Activated CD8-positive, alpha-beta memory T cell treated with anti-CD3 and anti-CD28 coated beads for 4 hours (primary cell): ENCODE measurements around the gene CYS1.
"Not testable (repeated sequence)": the region's sequence is repeated elsewhere in the genome, so short reads cannot be mapped to it uniquely, and the experiment has no call there.

Experiments
- DNase-seq, 2 donors: peaks; one replicate each; pipeline ENCODE4 v3.0.0-alpha.2; 2020; ENCODE audit warnings: low read depth in 2 of 2

CYS1 gene

DNA sequence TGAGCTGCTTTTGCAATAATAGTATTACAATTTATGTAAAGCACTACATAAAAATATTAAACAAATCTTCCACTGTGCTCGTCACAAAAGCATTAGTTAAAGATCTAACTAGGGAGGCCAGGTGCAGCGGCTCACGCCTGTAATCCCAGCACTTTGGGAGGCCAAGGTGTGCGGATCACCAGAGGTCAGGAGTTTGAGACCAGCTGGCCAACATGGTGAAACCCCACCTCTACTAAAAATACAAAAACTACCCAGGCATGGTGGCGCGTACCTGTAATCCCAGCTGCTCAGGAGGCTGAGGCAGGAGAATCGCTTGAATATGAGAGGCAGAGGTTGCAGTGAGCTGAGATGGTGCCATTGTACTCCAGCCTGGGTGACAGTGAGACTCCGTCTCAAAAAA lies 49.4 kb downstream of the CYS1 start:
- not testable (repeated sequence) for DNase-seq

DNA sequence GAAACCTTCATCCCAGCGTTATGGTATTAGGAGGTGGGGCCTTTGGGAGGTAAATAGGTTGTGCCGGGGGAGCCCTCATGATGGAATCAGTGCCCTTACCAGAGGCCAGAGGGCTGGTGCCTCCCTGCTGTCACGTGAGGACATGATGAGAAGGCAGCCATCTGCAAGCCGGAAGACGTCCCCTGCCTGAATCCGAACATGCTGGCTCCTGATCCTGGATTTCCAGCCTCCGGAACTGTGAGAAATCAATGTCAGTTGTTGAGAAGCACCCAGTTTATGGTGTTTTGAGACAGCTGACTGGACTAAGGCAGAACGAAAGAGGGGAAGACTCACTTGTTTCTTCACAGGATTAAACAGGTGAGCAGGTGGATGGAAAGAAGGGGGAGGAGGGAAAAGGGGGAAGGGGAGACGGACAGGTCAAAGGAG lies 49.9 kb downstream of the CYS1 start:
- DNase-seq, result no peak

DNA sequence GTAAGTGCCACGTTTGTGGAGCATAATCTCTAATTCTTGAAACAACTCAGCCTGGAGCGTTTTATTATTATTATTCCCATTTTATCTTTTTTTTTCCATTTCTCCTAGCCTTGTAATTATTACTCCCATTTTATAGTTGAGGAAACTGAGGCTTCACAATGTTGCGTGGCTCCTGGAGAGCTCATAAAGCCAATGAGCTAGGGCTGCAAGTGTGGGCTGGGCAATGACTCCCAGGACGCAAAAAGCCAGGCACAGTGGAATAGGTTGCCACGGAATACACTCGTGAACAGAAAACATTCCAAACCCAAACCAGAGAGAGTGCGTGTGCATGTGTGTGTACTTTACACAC lies 50.4 kb downstream of the CYS1 start:
- DNase-seq, result no peak

DNA sequence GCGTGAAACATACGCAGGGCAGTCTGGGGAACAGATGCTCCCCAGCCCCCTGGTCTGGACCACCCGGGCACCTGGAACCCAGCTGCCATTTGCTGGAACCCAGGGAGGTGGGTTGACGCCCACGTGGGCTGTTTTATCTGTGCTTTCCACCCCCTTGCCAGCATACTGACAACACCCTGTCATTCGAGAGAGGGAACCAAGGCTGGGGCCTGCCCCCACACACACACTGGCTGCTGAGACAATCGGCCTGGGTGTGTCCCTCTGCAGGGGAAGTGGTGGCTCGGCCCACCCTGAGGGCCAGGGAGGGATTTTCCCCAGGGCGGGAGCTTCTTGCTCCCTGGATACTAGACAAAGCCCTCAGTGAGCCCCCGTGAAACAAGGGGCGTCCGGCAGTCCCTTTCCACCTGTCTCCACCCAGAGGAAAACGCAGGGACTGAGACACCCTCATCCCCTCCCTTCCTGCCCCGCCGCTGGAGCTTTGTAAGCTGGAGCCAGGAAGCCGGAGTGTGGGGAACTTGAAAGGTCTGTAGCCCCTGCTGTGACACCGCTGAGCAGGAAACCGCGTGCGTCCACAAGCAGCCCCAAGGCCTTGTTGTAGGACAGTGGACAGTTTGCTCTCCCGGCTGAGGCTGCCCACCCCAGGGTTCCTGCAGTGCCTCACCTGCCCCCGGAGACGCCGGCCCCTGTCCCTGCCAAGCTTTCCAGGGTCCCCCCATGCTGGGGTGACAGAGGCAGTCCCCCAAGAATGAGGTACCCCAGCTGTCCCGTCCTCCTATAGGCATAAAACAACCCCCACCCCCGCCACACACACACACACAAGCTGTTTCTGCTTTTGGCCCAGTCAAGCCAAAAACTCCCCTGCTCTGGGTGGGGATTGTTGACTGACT lies 51.0 kb downstream of the CYS1 start:
- peak; percentile 22 to 25 for DNase-seq

DNA sequence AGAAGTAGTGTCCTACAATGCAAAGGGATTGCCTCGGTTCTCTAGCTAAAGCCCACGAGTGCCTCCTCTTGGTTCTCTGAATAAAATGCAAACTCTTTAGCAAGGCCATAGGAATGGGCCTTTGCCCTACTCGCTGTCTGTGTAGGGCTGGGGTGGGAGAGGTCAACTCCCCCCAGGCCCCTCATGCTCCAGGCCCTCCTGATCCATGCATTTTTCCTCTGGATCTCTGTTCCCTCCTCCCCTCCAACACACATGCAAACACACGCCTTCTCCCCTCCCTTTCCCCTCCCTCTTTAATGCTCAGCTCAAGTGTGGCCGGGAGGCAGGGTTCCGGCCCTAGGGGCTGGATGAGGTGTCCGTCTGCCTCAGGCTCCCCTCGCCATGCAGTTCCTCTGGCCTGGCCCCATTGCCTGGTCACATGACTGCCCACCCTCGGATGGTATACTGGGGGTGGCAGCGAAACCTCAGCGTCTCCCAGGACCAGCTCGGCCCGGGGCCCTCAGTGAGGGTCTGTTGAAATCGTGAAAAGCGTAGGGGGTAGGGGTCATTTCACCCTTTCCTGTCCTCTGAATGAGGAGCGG lies 51.7 kb downstream of the CYS1 start:
- no peak for DNase-seq

DNA sequence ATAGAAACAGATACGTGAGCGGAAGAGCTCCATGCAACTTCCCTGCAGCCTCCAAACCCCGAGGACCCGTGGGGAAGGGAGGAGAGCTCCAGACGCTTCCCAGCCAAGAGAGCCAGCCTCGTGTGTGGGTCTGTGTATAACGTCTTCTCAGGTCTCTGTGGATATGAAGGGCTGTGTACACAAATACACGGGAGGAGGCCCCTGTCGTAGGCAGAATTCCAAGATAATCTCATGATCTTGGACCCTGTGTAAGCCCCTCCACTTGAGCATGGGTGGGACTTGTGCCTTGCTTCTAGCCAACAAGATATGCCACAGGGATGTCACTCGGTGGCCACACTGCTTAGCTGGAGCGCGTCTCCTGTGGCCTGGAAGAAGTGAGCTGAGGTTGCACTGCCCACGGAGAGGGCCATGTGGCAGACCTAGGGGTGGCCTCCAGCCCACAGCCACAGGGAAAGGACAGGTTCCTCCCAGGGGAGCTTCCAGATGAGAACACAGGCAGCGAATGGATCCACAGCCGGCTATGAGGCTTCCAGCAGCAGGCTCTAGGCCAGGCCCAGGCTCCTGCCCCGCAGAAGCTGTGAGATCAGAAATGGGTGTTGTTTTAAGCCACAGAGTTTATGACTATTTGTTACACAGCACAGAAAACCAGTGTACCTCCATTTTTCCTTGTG lies 52.4 kb downstream of the CYS1 start:
- no peak for DNase-seq

DNA sequence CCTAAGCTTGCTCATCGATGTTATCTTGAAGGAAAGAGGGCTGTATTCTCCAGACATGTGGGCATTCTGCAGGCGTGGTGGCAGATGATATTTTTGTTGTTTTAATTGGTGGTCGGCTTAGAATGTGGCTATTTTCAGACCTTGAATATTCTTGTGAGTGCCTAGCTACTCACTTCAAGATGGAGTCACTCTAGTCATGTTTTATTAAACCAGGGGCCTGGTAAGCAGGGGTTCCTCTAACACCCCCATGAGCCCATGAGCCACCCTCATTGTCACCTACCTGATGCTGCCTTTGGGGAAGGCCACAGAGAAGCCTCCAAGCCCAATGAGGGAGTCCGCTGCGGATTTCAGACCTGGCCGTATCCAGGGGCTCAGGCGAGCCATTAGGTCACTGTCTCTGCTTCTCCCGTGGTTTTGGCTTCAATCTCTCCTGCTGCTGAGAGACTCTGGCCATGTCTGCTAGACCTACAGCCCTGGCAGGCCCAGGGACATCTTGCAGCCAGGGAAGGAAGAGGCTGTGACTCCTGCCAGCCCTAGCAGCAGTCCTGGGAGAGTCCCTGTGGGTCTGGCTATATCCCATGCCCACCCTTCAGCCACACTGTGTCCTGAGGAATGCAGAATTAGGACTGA lies 53.2 kb downstream of the CYS1 start:
- no peak for DNase-seq

DNA sequence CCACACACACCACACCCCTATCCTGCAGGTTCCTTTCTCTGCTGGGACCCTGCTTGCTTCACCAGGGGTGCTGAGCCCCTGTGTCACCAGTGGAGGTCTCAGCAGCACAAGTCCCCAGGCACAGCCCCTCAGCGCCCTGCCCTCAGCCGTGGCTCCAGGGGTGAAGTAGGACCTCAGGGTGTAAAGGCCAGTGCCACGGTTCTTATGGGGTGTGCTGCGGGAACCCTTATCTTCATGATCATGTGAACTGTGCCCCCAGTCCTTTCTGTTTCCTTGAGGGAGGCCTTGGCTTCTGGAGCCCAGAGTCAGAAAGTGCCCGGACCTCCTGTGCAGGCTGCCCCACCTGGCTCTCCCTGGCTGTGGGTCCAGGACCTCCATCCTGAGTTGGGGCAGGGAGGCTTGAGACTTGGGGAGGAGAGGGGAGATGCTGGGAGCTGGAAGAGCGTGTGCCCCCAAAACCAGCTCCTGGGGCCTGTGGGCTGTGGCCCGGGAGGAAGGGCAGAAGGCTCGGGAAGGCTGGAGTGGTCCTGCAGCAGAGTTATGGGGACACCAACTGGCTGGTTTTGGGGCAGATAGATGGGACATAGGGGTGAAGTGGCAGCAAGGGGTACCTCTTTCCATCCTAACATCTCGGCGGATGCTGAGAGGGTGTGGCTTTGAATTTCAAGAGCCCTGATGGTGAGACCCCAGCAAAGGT lies 57.1 kb downstream of the CYS1 start:
- no peak for DNase-seq

DNA sequence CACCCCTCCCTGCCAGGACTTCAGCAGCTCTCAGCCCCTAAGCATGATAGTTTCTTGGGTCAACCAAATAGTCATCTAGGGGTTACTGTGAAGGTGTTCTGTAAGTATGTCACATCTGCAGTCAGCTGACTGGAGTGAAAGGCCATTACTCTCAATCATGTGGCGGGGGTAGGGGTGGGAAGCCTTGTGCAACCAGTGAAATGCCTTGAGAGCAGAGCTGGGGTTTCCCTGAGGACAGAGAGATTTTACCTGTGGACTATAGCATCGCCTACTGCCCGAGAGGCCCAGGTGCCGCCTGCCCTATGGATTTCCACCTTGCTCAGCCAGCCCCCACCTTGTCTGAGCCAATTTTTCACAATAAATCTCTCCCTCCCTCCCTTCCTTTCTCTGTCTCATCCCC lies 57.8 kb downstream of the CYS1 start:
- no peak for DNase-seq

DNA sequence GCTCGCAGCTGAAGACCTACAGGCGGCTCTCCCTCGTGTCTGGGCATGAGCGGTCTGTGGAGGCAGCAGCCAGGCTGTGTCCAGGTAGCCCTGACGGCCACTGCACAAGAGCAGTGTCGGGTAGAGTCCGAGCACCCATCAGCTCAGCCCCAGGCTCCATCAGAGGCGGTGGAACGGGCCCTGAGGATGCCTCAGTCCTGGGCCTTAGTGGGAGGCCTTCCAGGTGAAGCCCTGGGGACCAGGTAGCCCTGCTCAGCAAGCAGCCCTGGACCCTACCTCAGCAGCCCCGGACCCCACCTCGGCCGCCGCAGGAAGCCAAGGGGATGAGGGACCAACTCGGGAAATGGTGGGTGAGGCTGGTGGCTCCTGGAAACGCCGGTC lies 58.2 kb downstream of the CYS1 start:
- DNase-seq, result no peak

DNA sequence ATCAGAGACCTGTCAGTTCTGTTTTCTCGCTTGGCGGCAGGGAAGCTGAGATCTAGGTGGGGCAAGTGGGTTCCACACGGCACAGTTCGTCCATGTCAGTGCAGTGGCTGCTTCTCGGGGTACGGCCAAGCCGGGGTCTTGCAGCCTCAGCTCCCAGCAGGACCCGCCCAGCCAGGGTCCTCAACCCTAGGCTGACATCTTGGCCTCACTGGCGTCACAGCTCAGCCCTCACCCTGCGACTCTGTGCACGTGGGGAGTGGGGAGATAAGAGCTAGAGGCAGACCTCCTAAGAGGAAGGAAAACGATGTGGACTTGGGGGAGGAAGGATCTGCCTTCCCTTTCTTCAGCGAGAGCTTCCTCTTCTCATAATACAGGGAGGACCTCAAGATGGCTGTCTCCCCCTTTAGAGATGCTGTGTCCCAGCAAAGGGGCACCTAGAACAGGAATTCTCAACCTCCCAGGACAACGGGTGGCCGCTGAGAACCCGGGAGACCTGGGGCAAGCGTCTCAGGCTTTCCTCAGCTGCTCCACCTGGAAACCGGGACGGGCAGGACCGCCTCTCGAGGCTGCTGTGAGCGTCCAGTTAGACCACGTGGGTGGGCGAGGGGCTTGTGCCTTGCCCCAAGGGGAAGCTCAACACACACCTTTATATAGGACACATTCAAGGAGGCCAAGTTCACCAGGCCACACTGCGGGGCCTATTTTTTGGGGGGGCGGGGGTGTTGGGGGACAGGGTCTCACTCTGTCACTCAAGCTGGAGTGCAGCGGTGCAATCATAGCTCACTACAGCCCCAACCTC lies 60.4 kb downstream of the CYS1 start:
- no peak for DNase-seq

DNA sequence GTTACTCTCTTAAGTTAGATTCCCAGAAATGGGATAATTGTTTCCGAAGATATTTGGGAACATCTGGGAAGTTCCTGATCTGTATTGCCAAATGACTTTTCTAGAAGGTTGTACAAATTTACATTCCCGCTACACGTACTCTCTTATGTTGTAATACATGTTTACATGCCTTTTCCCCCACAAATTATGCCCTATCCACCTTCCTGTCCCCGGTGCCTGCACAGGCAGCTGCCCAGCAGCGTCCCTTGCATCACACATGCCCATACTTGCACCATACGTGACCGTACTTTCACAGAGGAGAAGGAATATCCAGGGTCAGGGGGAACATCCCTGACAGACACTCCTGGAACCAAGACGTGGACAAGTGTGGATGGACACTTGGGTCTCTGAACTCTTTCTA lies 61.0 kb downstream of the CYS1 start:
- DNase-seq, result no peak

DNA sequence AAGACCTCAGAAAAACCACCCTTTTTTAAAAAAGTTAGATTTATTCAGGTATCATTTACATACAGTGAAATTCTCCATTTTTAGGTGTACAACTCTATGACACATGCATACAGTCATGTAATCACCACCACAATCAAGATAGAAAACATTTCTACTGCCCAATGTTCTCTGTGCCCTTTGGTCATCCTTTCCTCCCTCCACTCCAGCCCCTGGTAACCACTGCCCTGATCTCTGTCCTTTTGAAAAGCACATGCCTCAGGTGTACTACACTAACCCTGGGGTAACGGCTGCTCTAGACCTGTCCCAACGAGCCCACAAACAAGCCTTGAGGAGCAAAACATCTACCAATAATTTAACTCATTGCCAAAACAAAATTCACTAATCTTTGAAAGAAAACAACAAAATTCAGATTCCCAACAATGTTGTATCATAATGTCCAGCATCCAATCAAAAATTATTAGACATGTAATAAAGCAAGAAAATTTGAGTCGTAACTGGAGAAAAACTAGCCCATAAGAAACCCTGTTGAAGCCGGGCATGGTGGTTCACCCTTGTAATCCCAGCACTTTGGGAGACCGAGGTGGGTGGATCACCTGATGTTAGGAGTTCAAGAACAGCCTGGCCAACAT lies 62.8 kb downstream of the CYS1 start:
- DNase-seq, result no peak

DNA sequence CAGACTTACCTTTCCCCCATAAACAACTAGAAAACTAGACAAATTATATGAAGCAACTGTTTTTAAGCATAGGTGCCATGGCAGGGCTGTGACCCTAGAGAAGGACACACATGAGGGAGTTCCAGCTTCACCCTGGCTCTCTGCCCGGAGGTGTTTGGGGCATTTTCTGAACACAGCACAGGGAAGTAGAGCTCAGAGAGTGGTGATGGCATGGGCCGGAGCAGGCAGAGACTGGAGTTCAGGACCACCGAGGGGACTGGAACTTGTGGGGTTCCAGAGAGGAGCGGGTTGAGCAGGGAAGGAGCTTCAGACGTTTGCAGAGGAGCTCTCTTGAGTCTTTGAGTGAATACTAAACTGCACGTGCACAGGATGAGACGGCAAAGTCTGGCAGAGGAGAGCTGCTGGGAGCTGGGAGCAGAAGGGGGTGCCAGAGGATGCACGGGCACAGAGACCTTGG lies 63.4 kb downstream of the CYS1 start:
- no peak for DNase-seq

DNA sequence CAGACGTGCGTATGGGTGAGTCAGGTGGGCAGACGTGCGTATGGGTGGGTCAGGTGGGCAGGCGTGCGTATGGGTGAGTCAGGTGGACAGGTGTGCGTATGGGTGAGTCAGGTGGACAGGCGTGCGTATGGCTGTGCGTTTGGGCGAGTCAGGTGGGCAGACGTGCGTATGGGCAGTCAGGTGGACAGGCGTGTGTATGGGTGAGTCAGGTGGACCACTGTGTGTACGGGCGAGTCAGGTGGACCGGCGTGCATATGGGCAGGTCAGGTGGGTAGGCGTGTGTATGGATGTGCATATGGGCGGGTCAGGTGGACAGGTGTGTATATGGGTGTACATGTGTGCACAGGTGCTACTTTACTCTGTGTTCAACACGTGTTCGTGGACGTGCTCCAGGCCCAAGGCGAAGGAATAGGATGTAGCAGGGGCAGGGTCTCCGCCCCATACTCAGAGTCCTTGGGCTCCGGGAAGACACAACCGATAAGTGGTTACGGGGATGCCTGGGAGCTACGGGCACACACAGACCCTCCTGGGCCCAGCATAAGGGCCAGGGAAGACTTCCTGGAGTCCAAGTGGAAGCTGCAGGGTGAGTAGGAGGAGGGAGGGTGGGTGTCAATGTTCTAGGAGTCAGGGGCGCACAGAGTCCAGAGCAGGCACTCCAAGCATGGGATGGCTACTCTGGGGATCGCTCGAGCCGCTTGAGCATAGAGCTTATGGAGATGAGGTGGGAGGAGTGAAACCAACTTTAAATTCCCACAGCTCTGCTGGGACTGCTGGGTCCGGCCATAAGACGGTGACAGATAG lies 64.0 kb downstream of the CYS1 start:
- no peak for DNase-seq

DNA sequence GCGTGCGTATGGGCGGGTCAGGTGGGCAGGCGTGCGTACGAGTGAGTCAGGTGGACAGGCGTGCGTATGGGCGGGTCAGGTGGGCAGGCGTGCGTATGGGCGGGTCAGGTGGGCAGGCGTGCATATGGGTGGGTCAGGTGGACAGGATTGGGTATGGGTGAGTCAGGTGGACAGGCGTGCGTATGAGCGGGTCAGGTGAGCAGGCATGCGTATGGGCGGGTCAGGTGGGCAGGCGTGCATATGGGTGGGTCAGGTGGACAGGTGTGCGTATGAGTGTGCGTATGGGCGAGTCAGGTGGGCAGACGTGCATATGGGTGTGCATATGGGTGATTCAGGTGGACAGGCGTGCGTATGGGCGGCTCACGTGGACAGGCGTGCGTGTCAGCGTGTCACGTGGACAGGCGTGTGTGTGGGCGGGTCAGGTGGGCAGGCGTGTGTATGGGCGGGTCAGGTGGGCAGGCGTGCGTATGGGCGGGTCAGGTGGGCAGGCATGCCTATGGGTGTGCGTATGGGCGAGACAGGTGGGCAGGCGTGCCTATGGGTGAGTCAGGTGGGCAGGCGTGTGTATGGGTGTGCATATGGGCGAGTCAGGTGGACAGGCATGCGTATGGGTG lies 64.7 kb downstream of the CYS1 start:
- DNase-seq, result not testable (repeated sequence)

DNA sequence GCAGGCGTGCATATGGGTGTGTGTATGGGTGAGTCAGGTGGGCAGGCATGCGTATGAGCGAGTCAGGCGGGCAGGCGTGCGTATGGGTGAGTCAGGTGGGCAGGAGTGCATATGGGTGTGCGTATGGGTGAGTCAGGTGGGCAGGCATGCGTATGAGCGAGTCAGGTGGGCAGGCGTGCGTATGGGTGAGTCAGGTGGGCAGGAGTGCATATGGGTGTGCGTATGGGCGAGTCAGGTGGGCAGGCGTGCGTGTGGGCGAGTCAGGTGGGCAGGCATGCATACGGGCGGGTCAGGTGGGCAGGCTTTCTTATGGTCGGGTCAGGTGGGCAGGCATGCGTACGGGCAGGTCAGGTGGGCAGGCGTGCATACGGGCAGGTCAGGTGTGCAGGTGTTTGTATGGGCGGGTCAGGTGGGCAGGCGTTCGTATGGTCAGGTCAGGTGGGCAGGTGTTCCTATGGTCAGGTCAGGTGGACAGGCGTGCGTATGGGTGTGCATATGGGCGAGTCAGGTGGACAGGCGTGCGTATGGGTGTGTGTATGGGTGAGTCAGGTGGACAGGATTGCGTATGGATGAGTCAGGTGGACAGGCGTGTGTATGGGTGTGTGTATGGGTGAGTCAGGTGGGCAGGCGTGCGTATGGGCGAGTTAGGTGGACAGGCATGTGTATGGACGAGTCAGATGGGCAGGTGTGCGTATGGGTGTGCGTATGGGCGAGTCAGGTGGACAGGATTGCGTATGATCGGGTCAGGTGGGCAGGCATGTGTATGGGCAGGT lies 65.6 kb downstream of the CYS1 start:
- DNase-seq, result no peak

DNA sequence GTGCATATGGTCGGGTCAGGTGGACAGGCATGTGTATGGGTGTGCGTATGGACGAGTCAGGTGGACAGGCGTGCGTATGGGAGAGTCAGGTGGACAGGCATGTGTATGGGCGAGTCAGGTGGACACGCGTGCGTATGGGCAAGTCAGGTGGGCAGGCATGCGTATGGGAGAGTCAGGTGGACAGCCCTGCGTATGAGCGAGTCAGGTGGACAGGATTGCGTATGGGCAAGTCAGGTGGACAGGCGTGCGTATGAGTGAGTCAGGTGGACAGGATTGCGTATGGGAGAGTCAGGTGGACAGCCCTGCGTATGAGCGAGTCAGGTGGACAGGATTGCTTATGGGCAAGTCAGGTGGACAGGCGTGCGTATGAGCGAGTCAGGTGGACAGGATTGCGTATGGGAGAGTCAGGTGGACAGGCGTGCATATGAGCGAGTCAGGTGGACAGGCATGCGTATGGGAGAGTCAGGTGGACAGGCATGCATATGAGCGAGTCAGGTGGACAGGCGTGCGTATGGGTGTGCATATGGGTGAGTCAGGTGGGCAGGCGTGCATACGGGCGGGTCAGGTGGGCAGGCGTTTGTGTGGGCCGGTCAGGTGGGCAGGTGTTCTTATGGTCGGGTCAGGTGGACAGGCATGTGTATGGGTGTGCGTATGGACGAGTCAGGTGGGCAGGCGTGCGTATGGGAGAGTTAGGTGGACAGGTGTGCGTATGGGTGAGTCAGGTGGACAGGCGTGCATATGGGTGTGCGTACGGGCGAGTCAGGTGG lies 66.4 kb downstream of the CYS1 start:
- DNase-seq, result not testable (repeated sequence)
